T1000 (cell line): ENCODE measurements around the gene C8B.

Source experiments
- DNase-seq: peaks from one replicate; lab custom pipeline; 2025; ENCODE audit warnings: mixed read lengths; lab: John Stamatoyannopoulos, UW

The C8B gene

GRCh38 chr1:56931686-56932085, 34.1 kb downstream of the C8B start:
- no peak for DNase-seq

GRCh38 chr1:56931211-56931610, 34.6 kb downstream of the C8B start:
- DNase-seq = no peak

GRCh38 chr1:56929492-56929891, 36.3 kb downstream of the C8B start:
- DNase-seq = no peak

GRCh38 chr1:56927986-56928385, 37.8 kb downstream of the C8B start:
- DNase-seq = no peak

GRCh38 chr1:56927171-56927570, 38.6 kb downstream of the C8B start:
- no peak for DNase-seq

GRCh38 chr1:56925193-56925592, 40.6 kb downstream of the C8B start:
- DNase-seq = no peak

- DNase-seq = no peak
These were observed 41.7 kb downstream of the C8B start for GRCh38 chr1:56924116-56924515.

GRCh38 chr1:56923201-56923600, 42.6 kb downstream of the C8B start:
- no peak for DNase-seq

GRCh38 chr1:56922507-56922906, 43.3 kb downstream of the C8B start:
- no peak for DNase-seq

GRCh38 chr1:56922070-56922469, 43.7 kb downstream of the C8B start:
- DNase-seq = no peak

- DNase-seq = no peak
These were observed 44.3 kb downstream of the C8B start for GRCh38 chr1:56921479-56921878.

- DNase-seq = no peak
These were observed 45.2 kb downstream of the C8B start for GRCh38 chr1:56920591-56921001.

- DNase-seq = no peak
These were observed 48.5 kb downstream of the C8B start for GRCh38 chr1:56917356-56917755.

- DNase-seq = no peak
These were observed 49.2 kb downstream of the C8B start for GRCh38 chr1:56916630-56917029.

- DNase-seq = no peak
These were observed 49.9 kb downstream of the C8B start for GRCh38 chr1:56915960-56916359.

GRCh38 chr1:56912325-56912724, 53.5 kb downstream of the C8B start:
- DNase-seq = no peak

GRCh38 chr1:56911098-56911938, 54.5 kb downstream of the C8B start:
- DNase-seq = no peak

- DNase-seq = no peak
These were observed 55.3 kb downstream of the C8B start for GRCh38 chr1:56910441-56910985.

- no peak for DNase-seq
These were observed 57.1 kb downstream of the C8B start for GRCh38 chr1:56908619-56909221.

- DNase-seq = no peak
These were observed 60.1 kb downstream of the C8B start for GRCh38 chr1:56905667-56906066.

- no peak for DNase-seq
These were observed 61.0 kb downstream of the C8B start for GRCh38 chr1:56904663-56905397.

- no peak for DNase-seq
These were observed 62.0 kb downstream of the C8B start for GRCh38 chr1:56903778-56904177.

GRCh38 chr1:56901716-56902115, 64.1 kb downstream of the C8B start:
- DNase-seq = peak; percentile 20
